H9 (cell line): ENCODE data around the gene MYNN. TPM values are rescaled to one million over a fixed set of nuclear protein-coding genes. Genes with fewer than 3 reads are reported as not detected.
A peak's percentile ranks its signal among the peaks of the same experiment; 100 is the strongest.

Source experiments
- DNase-seq: peaks from one replicate; pipeline ENCODE4 v3.0.0-alpha.2; 2017
- H2AFZ ChIP-seq: one replicate; pipeline ENCODE4 v1.6.1; 2013; ENCODE audit warnings: mild to moderate bottlenecking, low read length, control low read depth, moderate library complexity
- H2AK5ac ChIP-seq: 2 replicates; pipeline ENCODE4 v1.6.1; 2013; ENCODE audit warnings: low read length, control low read depth, mixed read lengths; ENCODE audit not compliant: insufficient read length
- H2BK120ac ChIP-seq: one replicate; pipeline ENCODE4 v1.6.1; 2013; ENCODE audit warnings: low read depth, mild to moderate bottlenecking, low read length, control low read depth, inconsistent platforms; ENCODE audit not compliant: poor library complexity, severe bottlenecking
- H2BK12ac ChIP-seq: 2 replicates; pipeline ENCODE4 v1.6.1; 2013; ENCODE audit warnings: low read length, control low read depth, mixed read lengths, low read depth; ENCODE audit not compliant: insufficient read length
- H2BK15ac ChIP-seq: 2 replicates; pipeline ENCODE4 v1.6.1; 2013; ENCODE audit warnings: low read depth, low read length, control low read depth
- H2BK20ac ChIP-seq: one replicate; pipeline ENCODE4 v1.6.1; 2013; ENCODE audit warnings: low read depth, mild to moderate bottlenecking, low read length, control low read depth, inconsistent platforms; ENCODE audit not compliant: poor library complexity, severe bottlenecking
- H2BK5ac ChIP-seq: 2 replicates; pipeline ENCODE4 v1.6.1; 2013; ENCODE audit warnings: low read length, control low read depth, mixed read lengths; ENCODE audit not compliant: insufficient read length
- H3K14ac ChIP-seq: 2 replicates; pipeline ENCODE4 v1.6.1; 2013; ENCODE audit warnings: low read length, control low read depth; ENCODE audit not compliant: insufficient read depth
- H3K18ac ChIP-seq: 2 replicates; pipeline ENCODE4 v1.6.1; 2013; ENCODE audit warnings: low read depth, mild to moderate bottlenecking, mixed read lengths, low read length, control low read depth; ENCODE audit not compliant: insufficient read length
- H3K23ac ChIP-seq: 2 replicates; pipeline ENCODE4 v1.6.1; 2013; ENCODE audit warnings: low read length, control low read depth, mixed read lengths, low read depth; ENCODE audit not compliant: insufficient read length
- H3K23me2 ChIP-seq: 2 replicates; pipeline ENCODE4 v1.6.1; 2013; ENCODE audit warnings: low read depth, mild to moderate bottlenecking, mixed read lengths, low read length, control low read depth; ENCODE audit not compliant: insufficient read length, poor library complexity, severe bottlenecking
- H3K27ac ChIP-seq: 2 replicates; pipeline ENCODE4 v1.5.1; 2013; ENCODE audit warnings: low read length, control low read depth, mixed read lengths, low read depth; ENCODE audit not compliant: insufficient read length
- H3K27me3 ChIP-seq: 2 replicates; pipeline ENCODE4 v1.6.1; 2013; ENCODE audit warnings: low read length, control low read depth, inconsistent platforms; ENCODE audit not compliant: insufficient read depth
- H3K4ac ChIP-seq: 2 replicates; pipeline ENCODE4 v1.6.1; 2013; ENCODE audit warnings: low read depth, mild to moderate bottlenecking, control low read depth, inconsistent platforms, low read length, moderate library complexity
- H3K4me1 ChIP-seq: 2 replicates; pipeline ENCODE4 v1.6.1; 2013; ENCODE audit warnings: low read length, control low read depth, inconsistent platforms; ENCODE audit not compliant: insufficient read depth
- H3K4me2 ChIP-seq: 2 replicates; pipeline ENCODE4 v1.6.1; 2013; ENCODE audit warnings: low read length, control low read depth, mixed read lengths; ENCODE audit not compliant: insufficient read length, insufficient read depth
- H3K56ac ChIP-seq: 2 replicates; pipeline ENCODE4 v1.6.1; 2013; ENCODE audit warnings: low read depth, mild to moderate bottlenecking, mixed read lengths, low read length, control low read depth; ENCODE audit not compliant: insufficient read length
- H3K79me1 ChIP-seq: 2 replicates; pipeline ENCODE4 v1.6.1; 2013; ENCODE audit warnings: low read depth, mild to moderate bottlenecking, moderate library complexity, low read length, control low read depth, inconsistent platforms; ENCODE audit not compliant: insufficient read depth, poor library complexity, severe bottlenecking
- H3K79me2 ChIP-seq: 2 replicates; pipeline ENCODE4 v1.6.1; 2013; ENCODE audit warnings: low read length, control low read depth, inconsistent platforms; ENCODE audit not compliant: insufficient read depth
- H3K9ac ChIP-seq: 2 replicates; pipeline ENCODE4 v1.6.1; 2013; ENCODE audit warnings: low read length, control low read depth, mixed read lengths; ENCODE audit not compliant: insufficient read length; ENCODE audit errors: extremely low read depth
- H3K9me3 ChIP-seq: one replicate; pipeline ENCODE4 v1.6.1; 2013; ENCODE audit warnings: low read depth, low read length, inconsistent platforms; ENCODE audit not compliant: control insufficient read depth
- H3T11ph ChIP-seq: one replicate; pipeline ENCODE4 v1.6.1; 2013; ENCODE audit warnings: mild to moderate bottlenecking, low read length, control low read depth, inconsistent platforms
- H4K20me1 ChIP-seq: one replicate; pipeline ENCODE4 v1.6.1; 2013; ENCODE audit not compliant: control insufficient read depth, insufficient read length, insufficient read depth
- H4K5ac ChIP-seq: 2 replicates; pipeline ENCODE4 v1.6.1; 2013; ENCODE audit warnings: low read depth, mild to moderate bottlenecking, mixed read lengths, low read length, control low read depth; ENCODE audit not compliant: insufficient read length
- H4K8ac ChIP-seq: replicated peaks from 2 replicates; pipeline ENCODE4 v1.6.1; 2013; ENCODE audit warnings: low read length, control low read depth, mixed read lengths, low read depth; ENCODE audit not compliant: insufficient read length
- H4K91ac ChIP-seq: 2 replicates; pipeline ENCODE4 v1.6.1; 2013; ENCODE audit warnings: low read depth, mild to moderate bottlenecking, moderate library complexity, mixed read lengths, low read length, control low read depth; ENCODE audit not compliant: insufficient read length
- H3K27ac Mint-ChIP-seq, 3 experiments: 2 replicates in 2 of 3; 3 replicates in 1 of 3; pipeline ENCODE4 v1.8.0; 2020 to 2021; ENCODE audit warnings: mixed read lengths in 3 of 3, mild to moderate bottlenecking in 1 of 3, moderate library complexity in 1 of 3
- H3K27me3 Mint-ChIP-seq: 2 replicates; pipeline ENCODE4 v1.8.0; 2021; ENCODE audit warnings: low read depth, mild to moderate bottlenecking, moderate library complexity, mixed read lengths
- H3K36me3 Mint-ChIP-seq, 3 experiments: 2 replicates in 2 of 3; 3 replicates in 1 of 3; pipeline ENCODE4 v1.8.0; 2020 to 2021; ENCODE audit warnings: low read depth in 3 of 3, mixed read lengths in 3 of 3; ENCODE audit not compliant: insufficient read depth in 1 of 3
- H3K4me1 Mint-ChIP-seq, 2 experiments: 2 replicates each; pipeline ENCODE4 v1.8.0; 2020; ENCODE audit warnings: mixed read lengths in 2 of 2
- H3K4me3 Mint-ChIP-seq, 2 experiments: 2 replicates in 1 of 2; 3 replicates in 1 of 2; pipeline ENCODE4 v1.8.0; 2020 to 2021; ENCODE audit warnings: mild to moderate bottlenecking in 2 of 2, mixed read lengths in 2 of 2, moderate library complexity in 1 of 2
- H3K9me3 Mint-ChIP-seq, 2 experiments: 2 replicates in 1 of 2; 3 replicates in 1 of 2; pipeline ENCODE4 v1.8.0; 2020; ENCODE audit warnings: mild to moderate bottlenecking in 2 of 2, mixed read lengths in 2 of 2, moderate library complexity in 1 of 2
- WGBS: extraction: QIAGEN DNeasy Blood & Tissue Kit; methylation state at CpG from one replicate; pipeline ENCODE4 v1.1.7; 2013; ENCODE audit warnings: missing lambda C conversion rate, low lambda C conversion rate, mixed read lengths; ENCODE audit not compliant: insufficient read length; ENCODE audit errors: extremely low coverage; 5-methylcytosine and 5-hydroxymethylcytosine counted together
- total RNA-seq: library from RNA; stranded (reverse); gene quantifications from 2 replicates; pipeline ENCODE4 v1.2.1, GENCODE V29; 2021
- TF ChIP-seq, protein P1 (sequence below): fragments of 200-600 bp; sonication (generic); conservative IDR thresholded peaks from 3 replicates; pipeline ENCODE4 v1.8.0; 2021; ENCODE audit warnings: antibody characterized with exemption, mild to moderate bottlenecking

MYNN gene
- total RNA-seq, 1 experiment from 2014 or later = 15.9 TPM

- Histone ChIP-seq H3T11ph (no peak overlapping the region), H2BK12ac (no peak overlapping the region), H4K8ac (no peak overlapping the region), H4K20me1 (no peaks in the 10 kb centered on the region), H2AFZ (peak overlapping the region; percentile 68), H2BK20ac (no peak overlapping the region), H3K4me2 (no peak overlapping the region), H3K23ac (no peak overlapping the region), H3K79me2 (no peaks in the 10 kb centered on the region), H3K4me1 (no peaks in the 10 kb centered on the region), H2AK5ac (no peak overlapping the region), H4K5ac (no peak overlapping the region), H3K9me3 (no peaks in the 10 kb centered on the region), H3K27me3 (no peaks in the 10 kb centered on the region), H3K23me2 (no peaks in the 10 kb centered on the region), H3K79me1 (no peaks in the 10 kb centered on the region), H3K14ac (no peak overlapping the region), H3K9ac (no peak overlapping the region), H4K91ac (no peak overlapping the region), H3K18ac (no peak overlapping the region), H2BK5ac (no peak overlapping the region), H3K4ac (no peak overlapping the region), H3K56ac (no peak overlapping the region), H3K27ac (no peak overlapping the region), H2BK15ac (no peak overlapping the region), H2BK120ac (no peak overlapping the region)
- H3K4me1 Mint-ChIP-seq = peaks cover 8 to 10% of the 10 kb centered on the region in 2 experiments
- no peak for DNase-seq
- H3K4me3 Mint-ChIP-seq = no peak overlapping the region
- TF ChIP-seq, protein P1, sequence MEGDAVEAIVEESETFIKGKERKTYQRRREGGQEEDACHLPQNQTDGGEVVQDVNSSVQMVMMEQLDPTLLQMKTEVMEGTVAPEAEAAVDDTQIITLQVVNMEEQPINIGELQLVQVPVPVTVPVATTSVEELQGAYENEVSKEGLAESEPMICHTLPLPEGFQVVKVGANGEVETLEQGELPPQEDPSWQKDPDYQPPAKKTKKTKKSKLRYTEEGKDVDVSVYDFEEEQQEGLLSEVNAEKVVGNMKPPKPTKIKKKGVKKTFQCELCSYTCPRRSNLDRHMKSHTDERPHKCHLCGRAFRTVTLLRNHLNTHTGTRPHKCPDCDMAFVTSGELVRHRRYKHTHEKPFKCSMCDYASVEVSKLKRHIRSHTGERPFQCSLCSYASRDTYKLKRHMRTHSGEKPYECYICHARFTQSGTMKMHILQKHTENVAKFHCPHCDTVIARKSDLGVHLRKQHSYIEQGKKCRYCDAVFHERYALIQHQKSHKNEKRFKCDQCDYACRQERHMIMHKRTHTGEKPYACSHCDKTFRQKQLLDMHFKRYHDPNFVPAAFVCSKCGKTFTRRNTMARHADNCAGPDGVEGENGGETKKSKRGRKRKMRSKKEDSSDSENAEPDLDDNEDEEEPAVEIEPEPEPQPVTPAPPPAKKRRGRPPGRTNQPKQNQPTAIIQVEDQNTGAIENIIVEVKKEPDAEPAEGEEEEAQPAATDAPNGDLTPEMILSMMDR = no peak
- peaks cover 2 to 14% (median 6%) of the 10 kb centered on the region in 3 experiments; a peak in 5 of 7 replicates for H3K36me3 Mint-ChIP-seq
- WGBS = no CpG with 5 or more reads among the region's 2 CpGs
- H3K27ac Mint-ChIP-seq = no peak overlapping the region
- H3K27me3 Mint-ChIP-seq = peaks cover 18% of the 10 kb centered on the region
- H3K9me3 Mint-ChIP-seq = peaks cover 10 to 16% of the 10 kb centered on the region in 2 experiments
These were observed 45.1 kb downstream of the MYNN start for GRCh38 chr3:169818316-169818715.
